Liver (tissue), 3 donors: ENCODE data around the gene SCRN1.

Experiments
- GABPA ChIP-seq, 2 donors: IDR thresholded peaks in 1 of 2; conservative IDR thresholded peaks in 1 of 2; 2 replicates each; pipeline ENCODE4 v1.6.1; 2016; ENCODE audit warnings: antibody characterized with exemption in 2 of 2, mild to moderate bottlenecking in 1 of 2, moderate library complexity in 1 of 2
- HNF4A ChIP-seq, 2 donors: conservative IDR thresholded peaks; 2 replicates each; pipeline ENCODE4 v1.6.1; 2016; ENCODE audit warnings: antibody characterized with exemption in 2 of 2, mild to moderate bottlenecking in 2 of 2
- HNF4G ChIP-seq: IDR thresholded peaks from 2 replicates; pipeline ENCODE4 v1.6.1; 2016; ENCODE audit warnings: antibody characterized with exemption
- RAD21 ChIP-seq, 2 donors: IDR thresholded peaks; 2 replicates each; pipeline ENCODE4 v1.6.1; 2016; ENCODE audit warnings: antibody characterized with exemption in 2 of 2, mild to moderate bottlenecking in 2 of 2
- RXRA ChIP-seq, 2 donors: IDR thresholded peaks; 2 replicates each; pipeline ENCODE4 v1.6.1; 2017 to 2018; ENCODE audit warnings: antibody characterized with exemption in 2 of 2, mild to moderate bottlenecking in 1 of 2
- SP1 ChIP-seq: IDR thresholded peaks from 2 replicates; pipeline ENCODE4 v1.6.1; 2018; ENCODE audit warnings: antibody characterized with exemption, mild to moderate bottlenecking
- TAF1 ChIP-seq: conservative IDR thresholded peaks from 2 replicates; pipeline ENCODE4 v1.6.1; 2016; ENCODE audit warnings: antibody characterized with exemption, mild to moderate bottlenecking
- YY1 ChIP-seq: IDR thresholded peaks from 2 replicates; pipeline ENCODE4 v1.6.1; 2016; ENCODE audit warnings: antibody characterized with exemption, mild to moderate bottlenecking
- TF ChIP-seq, protein P1 (sequence below): IDR thresholded peaks from 2 replicates; pipeline ENCODE4 v1.6.1; 2016; ENCODE audit warnings: antibody characterized with exemption
- TF ChIP-seq, protein P2 (sequence below): fragments of 150-350 bp; IDR thresholded peaks from 2 replicates; pipeline ENCODE4 v1.5.1; 2017; ENCODE audit warnings: improper control_type of control experiment, low read depth, low read length; ENCODE audit not compliant: missing input control
- TF ChIP-seq, protein P3 (sequence below): IDR thresholded peaks from 2 replicates; pipeline ENCODE4 v1.6.1; 2016; ENCODE audit warnings: antibody characterized with exemption
- TF ChIP-seq, protein P4 (sequence below): IDR thresholded peaks from 2 replicates; pipeline ENCODE4 v1.6.1; 2016; ENCODE audit warnings: antibody characterized with exemption, mild to moderate bottlenecking
- TF ChIP-seq, protein P5 (sequence below): IDR thresholded peaks from 2 replicates; pipeline ENCODE4 v1.6.1; 2016; ENCODE audit warnings: antibody characterized with exemption
- donor health status: healthy.
- donor health status: healthy.

DNA sequence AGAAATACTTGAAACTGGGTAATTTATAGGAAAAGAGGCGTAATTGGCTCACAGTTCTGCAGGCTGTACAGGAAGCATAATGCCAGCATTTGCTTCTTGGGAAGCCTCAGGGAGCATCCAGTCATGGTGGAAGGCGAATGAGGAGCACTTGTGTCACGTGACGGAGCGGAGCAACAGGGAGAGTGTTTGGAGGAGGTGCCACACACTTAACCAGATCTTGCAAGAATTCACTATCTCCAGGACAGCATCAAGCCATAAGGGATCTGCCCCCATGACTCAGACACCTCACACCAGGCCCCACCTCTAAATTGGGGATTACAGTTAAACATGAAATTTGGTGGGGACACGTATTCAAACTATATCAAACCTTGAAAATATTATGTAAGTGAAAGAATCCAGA, 94.0 kb downstream of the SCRN1 start:
- TF ChIP-seq, protein P1, sequence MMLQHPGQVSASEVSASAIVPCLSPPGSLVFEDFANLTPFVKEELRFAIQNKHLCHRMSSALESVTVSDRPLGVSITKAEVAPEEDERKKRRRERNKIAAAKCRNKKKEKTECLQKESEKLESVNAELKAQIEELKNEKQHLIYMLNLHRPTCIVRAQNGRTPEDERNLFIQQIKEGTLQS = no peak
- TF ChIP-seq, protein P2, sequence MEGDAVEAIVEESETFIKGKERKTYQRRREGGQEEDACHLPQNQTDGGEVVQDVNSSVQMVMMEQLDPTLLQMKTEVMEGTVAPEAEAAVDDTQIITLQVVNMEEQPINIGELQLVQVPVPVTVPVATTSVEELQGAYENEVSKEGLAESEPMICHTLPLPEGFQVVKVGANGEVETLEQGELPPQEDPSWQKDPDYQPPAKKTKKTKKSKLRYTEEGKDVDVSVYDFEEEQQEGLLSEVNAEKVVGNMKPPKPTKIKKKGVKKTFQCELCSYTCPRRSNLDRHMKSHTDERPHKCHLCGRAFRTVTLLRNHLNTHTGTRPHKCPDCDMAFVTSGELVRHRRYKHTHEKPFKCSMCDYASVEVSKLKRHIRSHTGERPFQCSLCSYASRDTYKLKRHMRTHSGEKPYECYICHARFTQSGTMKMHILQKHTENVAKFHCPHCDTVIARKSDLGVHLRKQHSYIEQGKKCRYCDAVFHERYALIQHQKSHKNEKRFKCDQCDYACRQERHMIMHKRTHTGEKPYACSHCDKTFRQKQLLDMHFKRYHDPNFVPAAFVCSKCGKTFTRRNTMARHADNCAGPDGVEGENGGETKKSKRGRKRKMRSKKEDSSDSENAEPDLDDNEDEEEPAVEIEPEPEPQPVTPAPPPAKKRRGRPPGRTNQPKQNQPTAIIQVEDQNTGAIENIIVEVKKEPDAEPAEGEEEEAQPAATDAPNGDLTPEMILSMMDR = no peak
- TF ChIP-seq RAD21 (IDR thresholded peaks at IDR 0.05) (no peak), SP1 (no peak), TAF1 (no peak), RXRA (IDR thresholded peaks at IDR 0.05) (no peak), HNF4A (conservative IDR thresholded peaks at IDR 0.05) (no peak), HNF4G (no peak), YY1 (no peak), GABPA (IDR thresholded peaks at IDR 0.05 in 1 of 2, conservative IDR thresholded peaks at IDR 0.05 in 1 of 2) (no peak)
- TF ChIP-seq, protein P3, sequence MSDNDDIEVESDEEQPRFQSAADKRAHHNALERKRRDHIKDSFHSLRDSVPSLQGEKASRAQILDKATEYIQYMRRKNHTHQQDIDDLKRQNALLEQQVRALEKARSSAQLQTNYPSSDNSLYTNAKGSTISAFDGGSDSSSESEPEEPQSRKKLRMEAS = no peak
- TF ChIP-seq, protein P4, sequence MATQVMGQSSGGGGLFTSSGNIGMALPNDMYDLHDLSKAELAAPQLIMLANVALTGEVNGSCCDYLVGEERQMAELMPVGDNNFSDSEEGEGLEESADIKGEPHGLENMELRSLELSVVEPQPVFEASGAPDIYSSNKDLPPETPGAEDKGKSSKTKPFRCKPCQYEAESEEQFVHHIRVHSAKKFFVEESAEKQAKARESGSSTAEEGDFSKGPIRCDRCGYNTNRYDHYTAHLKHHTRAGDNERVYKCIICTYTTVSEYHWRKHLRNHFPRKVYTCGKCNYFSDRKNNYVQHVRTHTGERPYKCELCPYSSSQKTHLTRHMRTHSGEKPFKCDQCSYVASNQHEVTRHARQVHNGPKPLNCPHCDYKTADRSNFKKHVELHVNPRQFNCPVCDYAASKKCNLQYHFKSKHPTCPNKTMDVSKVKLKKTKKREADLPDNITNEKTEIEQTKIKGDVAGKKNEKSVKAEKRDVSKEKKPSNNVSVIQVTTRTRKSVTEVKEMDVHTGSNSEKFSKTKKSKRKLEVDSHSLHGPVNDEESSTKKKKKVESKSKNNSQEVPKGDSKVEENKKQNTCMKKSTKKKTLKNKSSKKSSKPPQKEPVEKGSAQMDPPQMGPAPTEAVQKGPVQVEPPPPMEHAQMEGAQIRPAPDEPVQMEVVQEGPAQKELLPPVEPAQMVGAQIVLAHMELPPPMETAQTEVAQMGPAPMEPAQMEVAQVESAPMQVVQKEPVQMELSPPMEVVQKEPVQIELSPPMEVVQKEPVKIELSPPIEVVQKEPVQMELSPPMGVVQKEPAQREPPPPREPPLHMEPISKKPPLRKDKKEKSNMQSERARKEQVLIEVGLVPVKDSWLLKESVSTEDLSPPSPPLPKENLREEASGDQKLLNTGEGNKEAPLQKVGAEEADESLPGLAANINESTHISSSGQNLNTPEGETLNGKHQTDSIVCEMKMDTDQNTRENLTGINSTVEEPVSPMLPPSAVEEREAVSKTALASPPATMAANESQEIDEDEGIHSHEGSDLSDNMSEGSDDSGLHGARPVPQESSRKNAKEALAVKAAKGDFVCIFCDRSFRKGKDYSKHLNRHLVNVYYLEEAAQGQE = no peak
- TF ChIP-seq, protein P5, sequence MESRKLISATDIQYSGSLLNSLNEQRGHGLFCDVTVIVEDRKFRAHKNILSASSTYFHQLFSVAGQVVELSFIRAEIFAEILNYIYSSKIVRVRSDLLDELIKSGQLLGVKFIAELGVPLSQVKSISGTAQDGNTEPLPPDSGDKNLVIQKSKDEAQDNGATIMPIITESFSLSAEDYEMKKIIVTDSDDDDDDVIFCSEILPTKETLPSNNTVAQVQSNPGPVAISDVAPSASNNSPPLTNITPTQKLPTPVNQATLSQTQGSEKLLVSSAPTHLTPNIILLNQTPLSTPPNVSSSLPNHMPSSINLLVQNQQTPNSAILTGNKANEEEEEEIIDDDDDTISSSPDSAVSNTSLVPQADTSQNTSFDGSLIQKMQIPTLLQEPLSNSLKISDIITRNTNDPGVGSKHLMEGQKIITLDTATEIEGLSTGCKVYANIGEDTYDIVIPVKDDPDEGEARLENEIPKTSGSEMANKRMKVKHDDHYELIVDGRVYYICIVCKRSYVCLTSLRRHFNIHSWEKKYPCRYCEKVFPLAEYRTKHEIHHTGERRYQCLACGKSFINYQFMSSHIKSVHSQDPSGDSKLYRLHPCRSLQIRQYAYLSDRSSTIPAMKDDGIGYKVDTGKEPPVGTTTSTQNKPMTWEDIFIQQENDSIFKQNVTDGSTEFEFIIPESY = no peak
